Measurements from ENCODE around the gene RAC2. TPM values are rescaled to one million over a fixed set of nuclear protein-coding genes. Genes with fewer than 3 reads are reported as not detected.

The RAC2 gene
- total RNA-seq, 1 donor from 2014 or later: 111 TPM

GRCh38 chr22:37228106-37229011, 15.7 kb downstream of the RAC2 start:
- intact Hi-C loops (cut with DNase I): no loop called here
- no peaks in the 10 kb centered on the region for H3K9me3 ChIP-seq
- no peaks in the 10 kb centered on the region for H3K27me3 ChIP-seq (ENCODE audit: low read depth)
- TF ChIP-seq CTCF (IDR thresholded peaks at IDR 0.05): no peak
- H3K27ac ChIP-seq: peak overlapping the region; percentile 81
- ATAC-seq (peak in 1 of 2 donors; percentile 7), DNase-seq (no peak)
- H3K4me3 ChIP-seq: no peak overlapping the region
- peaks cover 33% of the 10 kb centered on the region for H3K36me3 ChIP-seq
- H3K4me1 ChIP-seq: peaks cover 35% of the 10 kb centered on the region

- ATAC-seq: no peak
- Histone ChIP-seq H3K36me3 (peaks cover 26% of the 10 kb centered on the region), H3K4me3 (no peak overlapping the region), H3K27me3 (ENCODE audit: low read depth) (no peaks in the 10 kb centered on the region), H3K27ac (no peak overlapping the region), H3K9me3 (no peaks in the 10 kb centered on the region), H3K4me1 (peaks cover 35% of the 10 kb centered on the region)
- no peak for TF ChIP-seq CTCF (IDR thresholded peaks at IDR 0.05)
- intact Hi-C loops (cut with DNase I): no loop called here
- no peak for DNase-seq
These were observed 17.6 kb downstream of the RAC2 start for GRCh38 chr22:37226514-37226913.

GRCh38 chr22:37226087-37226486, 18.0 kb downstream of the RAC2 start:
- ATAC-seq: no peak
- Histone ChIP-seq H3K27me3 (ENCODE audit: low read depth) (no peaks in the 10 kb centered on the region), H3K27ac (no peak overlapping the region), H3K36me3 (peaks cover 24% of the 10 kb centered on the region), H3K9me3 (no peaks in the 10 kb centered on the region), H3K4me1 (peaks cover 34% of the 10 kb centered on the region), H3K4me3 (no peak overlapping the region)
- no peak for TF ChIP-seq CTCF (IDR thresholded peaks at IDR 0.05)
- no peak for DNase-seq
- intact Hi-C loops (cut with DNase I): no loop called here

DNA sequence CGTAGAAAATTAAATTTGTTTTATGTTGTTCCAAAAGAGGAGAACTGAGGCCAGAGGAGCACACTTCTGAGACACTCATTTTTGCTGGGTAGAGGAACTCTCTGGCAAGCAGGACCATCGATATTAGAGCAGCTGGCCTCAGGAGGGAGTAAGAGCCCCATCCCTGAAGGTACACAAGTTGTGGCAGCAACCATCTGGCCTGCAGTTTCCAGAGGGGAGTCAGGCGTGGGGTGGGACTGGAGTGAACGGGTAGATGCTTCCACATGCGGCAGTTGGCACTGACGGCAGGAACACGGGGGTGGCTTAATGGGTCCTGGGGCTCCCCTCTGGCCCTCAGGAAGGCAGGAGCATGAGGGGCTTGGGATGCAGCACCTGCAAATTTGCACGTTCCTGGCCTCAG, 18.6 kb downstream of the RAC2 start:
- no peak for TF ChIP-seq CTCF (IDR thresholded peaks at IDR 0.05)
- no peak overlapping the region for H3K4me3 ChIP-seq
- ATAC-seq (no peak), DNase-seq (no peak)
- peaks cover 28% of the 10 kb centered on the region for H3K4me1 ChIP-seq
- no peak overlapping the region for H3K27ac ChIP-seq
- peaks cover 22% of the 10 kb centered on the region for H3K36me3 ChIP-seq
- H3K9me3 ChIP-seq: no peaks in the 10 kb centered on the region
- intact Hi-C loops (cut with DNase I): no loop called here
- H3K27me3 ChIP-seq (ENCODE audit: low read depth): no peaks in the 10 kb centered on the region

- DNase-seq (no peak), ATAC-seq (no peak)
- intact Hi-C loops (cut with DNase I): no loop called here
- peaks cover 22% of the 10 kb centered on the region for H3K4me1 ChIP-seq
- no peak overlapping the region for H3K4me3 ChIP-seq
- no peaks in the 10 kb centered on the region for H3K9me3 ChIP-seq
- no peak for TF ChIP-seq CTCF (IDR thresholded peaks at IDR 0.05)
- H3K36me3 ChIP-seq: peaks cover 22% of the 10 kb centered on the region
- no peak overlapping the region for H3K27ac ChIP-seq
- H3K27me3 ChIP-seq (ENCODE audit: low read depth): no peaks in the 10 kb centered on the region
These were observed 19.2 kb downstream of the RAC2 start for GRCh38 chr22:37224757-37225420.
